ENCODE data around the gene VMP1. TPM values are rescaled to one million over a fixed set of nuclear protein-coding genes. Genes with fewer than 3 reads are reported as not detected.

VMP1 gene
- polyA plus RNA-seq, 2 of the 4 experiments (the other 2 are of a cell fraction) = 395 to 726 TPM

- TF ChIP-seq JUN (IDR thresholded peaks at IDR 0.05) (no peak), ATOH8 (CRISPR knock-in tag; IDR thresholded peaks at IDR 0.05; ENCODE audit: low read depth) (peak; percentile 67), SREBF2 (IDR thresholded peaks at IDR 0.05) (no peak), ZFP36 (IDR thresholded peaks at IDR 0.05; ENCODE audit: borderline replicate concordance, partially characterized antibody) (no peak), CBX8 (IDR thresholded peaks at IDR 0.05) (no peak), E2F6 (IDR thresholded peaks at IDR 0.05; ENCODE audit: borderline replicate concordance, low read depth) (no peak), ZSCAN20 (CRISPR knock-in tag; IDR thresholded peaks at IDR 0.05) (no peak), MAFK (IDR thresholded peaks at IDR 0.05; ENCODE audit: partially characterized antibody) (peak; percentile 1), BHLHE40 (IDR thresholded peaks at IDR 0.05; ENCODE audit: low read depth, low read length) (no peak), SMC3 (IDR thresholded peaks at IDR 0.05) (no peak), GATA3 (IDR thresholded peaks at IDR 0.05; ENCODE audit: borderline replicate concordance) (no peak), RFX5 (IDR thresholded peaks at IDR 0.05) (no peak), EHMT2 (IDR thresholded peaks at IDR 0.05; ENCODE audit: low read depth) (no peak), FOXS1 (CRISPR knock-in tag; IDR thresholded peaks at IDR 0.05) (no peak), BCL3 (IDR thresholded peaks at IDR 0.05) (no peak), CBX2 (IDR thresholded peaks at IDR 0.05; ENCODE audit: borderline replicate concordance, low read depth) (no peak), JUNB (IDR thresholded peaks at IDR 0.05) (no peak), RAD21 (conservative IDR thresholded peaks at IDR 0.05 in 1 of 2, IDR thresholded peaks at IDR 0.05 in 1 of 2) (no peak), MYC (IDR thresholded peaks at IDR 0.05; ENCODE audit: borderline replicate concordance, low read length) (no peak), KDM5A (IDR thresholded peaks at IDR 0.05) (no peak), NR3C1 (IDR thresholded peaks at IDR 0.05) (no peak), EP300 (IDR thresholded peaks at IDR 0.05) (no peak), MAX (IDR thresholded peaks at IDR 0.05) (peak; percentile 49), USF2 (IDR thresholded peaks at IDR 0.05) (no peak), CHD4 (IDR thresholded peaks at IDR 0.05; ENCODE audit: borderline replicate concordance) (no peak)
These were observed 93.1 kb downstream of the VMP1 start (continued) for GRCh38 chr17:59800530-59800942.

- ATAC-seq = peak in 1 of 2 experiments; percentile 35; a peak in 3 of 6 replicates
- 93% methylated on average over 5 of the region's 5 CpGs for WGBS (ENCODE audit: missing lambda C conversion rate)
- H3K27ac ChIP-seq = peak overlapping the region; percentile 86 to 92
- H3K4me1 ChIP-seq = peaks cover 81% of the 10 kb centered on the region
- TF ChIP-seq HOXB5 (CRISPR knock-in tag; IDR thresholded peaks at IDR 0.05) (peak; percentile 19; the same call in 1 of the 2 replicates), HMGXB4 (CRISPR knock-in tag; IDR thresholded peaks at IDR 0.05; ENCODE audit: borderline replicate concordance) (no peak)
- H3K4me3 ChIP-seq = no peak overlapping the region
- ChIA-PET POLR2A (interaction anchor here (0.7 to 3.9 kb wide), 2 partner anchors 16 to 39 kb away, joined by 3 to 127 read pairs; no protein-coding TSS in a partner anchor), CTCF (interaction anchor here (0.8 to 1.5 kb wide), 5 partner anchors 8 to 48 kb away, joined by 3 to 4 read pairs (median 3); no protein-coding TSS in a partner anchor)
- no peak for FAIRE-seq
- H3K4me2 ChIP-seq = no peak overlapping the region
- DNase-seq (ENCODE audit: low read depth in 1 of 2, low spot score in 1 of 2) = no peak
- no peaks in the 10 kb centered on the region for H3K9me3 ChIP-seq
These were observed 94.7 kb downstream of the VMP1 start for GRCh38 chr17:59802160-59802559.
